ENCODE results near the gene WIPF2. TPM values are rescaled to one million over a fixed set of nuclear protein-coding genes. Genes with fewer than 3 reads are reported as not detected.
A peak's percentile ranks its signal among the peaks of the same experiment; 100 is the strongest.

The WIPF2 gene
- 23.4 and 37.2 TPM in 2 replicates for total RNA-seq (2021)
- Bru-seq, nascent RNA: percentile 80 among the genes with signal in this experiment
- percentile 82 among the genes with signal in this experiment for BruChase-seq, experiment 1, labeled RNA remaining after a 2-hour chase
- BruChase-seq, experiment 2, labeled RNA remaining after a 6-hour chase: percentile 84 among the genes with signal in this experiment
- long read RNA-seq, full-length matches to known transcripts: 14 of 45 reads
- long read RNA-seq, partial matches to known transcripts: 3 of 45 reads
- long read RNA-seq, other reads (novel, unspliced or antisense): 28 of 45 reads

GRCh38 chr17:40218740-40219593 lies at the start of gene WIPF2:
TSS of gene WIPF2 (plus strand) at chr17:40219304. CDS start at chr17:40256460, 37,156 bp downstream.
- BruUV-seq (replicated peaks): no TSS peak
- Histone ChIP-seq H3K27me3 (ENCODE audit: insufficient read depth, low read depth) (no peaks in the 10 kb centered on the region), H3F3A (ENCODE audit: insufficient read depth, low read depth) (peaks cover 11% of the 10 kb centered on the region; the same call in 1 of the 2 replicates), H3K4me1 (replicated peaks; ENCODE audit: insufficient read depth) (peaks cover 11% of the 10 kb centered on the region; the same call in 1 of the 2 replicates), H3K9me2 (ENCODE audit: insufficient read depth) (no peaks in the 10 kb centered on the region), H3K4me3 (peak within 1 kb of the TSS; percentile 68), H3K79me2 (ENCODE audit: low read depth) (peaks cover 36% of the 10 kb centered on the region), H3K36me3 (ENCODE audit: low read depth) (no peaks in the 10 kb centered on the region), H2AFZ (peak within 1 kb of the TSS; percentile 91), H3K9me3 (ENCODE audit: insufficient read depth, low read depth) (no peaks in the 10 kb centered on the region), H3K4me2 (peak within 1 kb of the TSS; percentile 81), H4K20me1 (ENCODE audit: insufficient read depth) (no peaks in the 10 kb centered on the region), H3K27ac (peak within 1 kb of the TSS; percentile 87)
- TF ChIP-seq, protein P1, sequence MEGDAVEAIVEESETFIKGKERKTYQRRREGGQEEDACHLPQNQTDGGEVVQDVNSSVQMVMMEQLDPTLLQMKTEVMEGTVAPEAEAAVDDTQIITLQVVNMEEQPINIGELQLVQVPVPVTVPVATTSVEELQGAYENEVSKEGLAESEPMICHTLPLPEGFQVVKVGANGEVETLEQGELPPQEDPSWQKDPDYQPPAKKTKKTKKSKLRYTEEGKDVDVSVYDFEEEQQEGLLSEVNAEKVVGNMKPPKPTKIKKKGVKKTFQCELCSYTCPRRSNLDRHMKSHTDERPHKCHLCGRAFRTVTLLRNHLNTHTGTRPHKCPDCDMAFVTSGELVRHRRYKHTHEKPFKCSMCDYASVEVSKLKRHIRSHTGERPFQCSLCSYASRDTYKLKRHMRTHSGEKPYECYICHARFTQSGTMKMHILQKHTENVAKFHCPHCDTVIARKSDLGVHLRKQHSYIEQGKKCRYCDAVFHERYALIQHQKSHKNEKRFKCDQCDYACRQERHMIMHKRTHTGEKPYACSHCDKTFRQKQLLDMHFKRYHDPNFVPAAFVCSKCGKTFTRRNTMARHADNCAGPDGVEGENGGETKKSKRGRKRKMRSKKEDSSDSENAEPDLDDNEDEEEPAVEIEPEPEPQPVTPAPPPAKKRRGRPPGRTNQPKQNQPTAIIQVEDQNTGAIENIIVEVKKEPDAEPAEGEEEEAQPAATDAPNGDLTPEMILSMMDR (conservative IDR thresholded peaks at IDR 0.05): peak; percentile 86
- TF ChIP-seq EZH2 (IDR thresholded peaks at IDR 0.05; ENCODE audit: low read depth): no peak
- intact Hi-C loops (cut with micrococcal nuclease; ENCODE audit: unreplicated experiment): loop anchor here (2.0 kb wide), 1 partner anchor 64 kb away; no protein-coding TSS in a partner anchor
- CTCF ChIA-PET: interaction anchor here (0.6 to 0.7 kb wide), 3 partner anchors 62 to 70 kb away, joined by 3 to 8 read pairs (median 6); no protein-coding TSS in a partner anchor
- peak; percentile 87 to 92 for DNase-seq
- POLR2A ChIA-PET (ENCODE audit: unreplicated experiment): interaction anchor here (0.7 to 1.0 kb wide), 6 partner anchors 10 to 514 kb away, joined by 3 to 14 read pairs (median 6); partner anchors contain the start of gene PSMD3

DNA sequence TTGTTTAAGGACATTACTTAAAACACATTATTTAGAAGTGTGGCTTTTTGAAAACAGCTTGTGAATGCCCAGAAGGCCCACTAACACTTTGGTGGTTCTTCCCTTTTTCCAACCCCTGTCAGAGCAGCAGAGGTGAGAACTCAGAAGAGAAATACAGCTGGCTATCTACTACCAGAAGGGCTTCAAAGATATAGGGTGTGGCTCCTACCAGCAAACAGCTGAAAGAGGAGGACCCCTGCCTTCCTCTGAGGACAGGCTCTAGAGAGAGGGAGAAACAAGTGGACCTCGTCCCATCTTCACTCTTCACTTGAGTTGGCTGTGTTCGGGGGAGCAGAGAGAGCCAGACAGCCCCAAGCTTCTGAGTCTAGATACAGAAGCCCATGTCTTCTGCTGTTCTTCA lies 48.8 kb upstream of the WIPF2 start:
- ChIA-PET CTCF (interaction anchor here (1.0 kb wide), 1 partner anchor 113 kb away, joined by 5 read pairs; no protein-coding TSS in a partner anchor), POLR2A (ENCODE audit: unreplicated experiment) (no interaction called here)
- no peaks in the 10 kb centered on the region for H3K9me3 ChIP-seq (ENCODE audit: insufficient read depth, low read depth)
- TF ChIP-seq, protein P1 (conservative IDR thresholded peaks at IDR 0.05): no peak
- no peak for TF ChIP-seq EZH2 (IDR thresholded peaks at IDR 0.05; ENCODE audit: low read depth)
- H3K27me3 ChIP-seq (ENCODE audit: insufficient read depth, low read depth): no peaks in the 10 kb centered on the region
- no peak for DNase-seq
- no peaks in the 10 kb centered on the region for H3K79me2 ChIP-seq (ENCODE audit: low read depth)
- no peak overlapping the region for H3K4me2 ChIP-seq
- H3K9me2 ChIP-seq (ENCODE audit: insufficient read depth): no peaks in the 10 kb centered on the region
- peaks cover 33% of the 10 kb centered on the region for H3K36me3 ChIP-seq (ENCODE audit: low read depth)
- no peak overlapping the region for H2AFZ ChIP-seq
- peaks cover 38% of the 10 kb centered on the region for H3F3A ChIP-seq (ENCODE audit: insufficient read depth, low read depth)
- intact Hi-C loops (cut with micrococcal nuclease; ENCODE audit: unreplicated experiment): no loop called here
- BruUV-seq (replicated peaks): no TSS peak
- H4K20me1 ChIP-seq (ENCODE audit: insufficient read depth): no peaks in the 10 kb centered on the region; the same call in 1 of the 2 replicates
- H3K4me1 ChIP-seq (replicated peaks; ENCODE audit: insufficient read depth): peaks cover 6% of the 10 kb centered on the region; the same call in 1 of the 2 replicates
- H3K27ac ChIP-seq: no peak overlapping the region
- no peak overlapping the region for H3K4me3 ChIP-seq

GRCh38 chr17:40171750-40172149 lies 47.4 kb upstream of the WIPF2 start:
- no peaks in the 10 kb centered on the region for H3K27me3 ChIP-seq (ENCODE audit: insufficient read depth, low read depth)
- H3K4me1 ChIP-seq (replicated peaks; ENCODE audit: insufficient read depth): peaks cover 16% of the 10 kb centered on the region
- ChIA-PET CTCF (no interaction called here), POLR2A (ENCODE audit: unreplicated experiment) (no interaction called here)
- H3F3A ChIP-seq (ENCODE audit: insufficient read depth, low read depth): peaks cover 41% of the 10 kb centered on the region
- H3K4me2 ChIP-seq: no peak overlapping the region
- no peak for DNase-seq
- peaks cover 27% of the 10 kb centered on the region for H3K36me3 ChIP-seq (ENCODE audit: low read depth)
- H3K9me2 ChIP-seq (ENCODE audit: insufficient read depth): no peaks in the 10 kb centered on the region
- no peaks in the 10 kb centered on the region for H3K9me3 ChIP-seq (ENCODE audit: insufficient read depth, low read depth)
- BruUV-seq (replicated peaks): no TSS peak
- TF ChIP-seq, protein P1 (conservative IDR thresholded peaks at IDR 0.05): no peak
- no peak for TF ChIP-seq EZH2 (IDR thresholded peaks at IDR 0.05; ENCODE audit: low read depth)
- intact Hi-C loops (cut with micrococcal nuclease; ENCODE audit: unreplicated experiment): no loop called here
- H4K20me1 ChIP-seq (ENCODE audit: insufficient read depth): no peaks in the 10 kb centered on the region; the same call in 1 of the 2 replicates
- no peaks in the 10 kb centered on the region for H3K79me2 ChIP-seq (ENCODE audit: low read depth)
- no peak overlapping the region for H3K27ac ChIP-seq
- H3K4me3 ChIP-seq: no peak overlapping the region
- H2AFZ ChIP-seq: no peak overlapping the region

Data from PC-9 (cell line).